GDM1 (cell line): Measurements from ENCODE around the gene DSCAML1.

ENCODE experiments used
- DNase-seq: peaks from one replicate; lab custom pipeline; 2025; lab: John Stamatoyannopoulos, UW

Gene DSCAML1

GRCh38 chr11:117832511-117832910 is 35.5 kb upstream of the DSCAML1 start:
- no peak for DNase-seq

GRCh38 chr11:117831661-117832415 is 34.8 kb upstream of the DSCAML1 start:
- DNase-seq, result no peak

- no peak for DNase-seq
These were observed 33.8 kb upstream of the DSCAML1 start for GRCh38 chr11:117830674-117831351.

GRCh38 chr11:117830072-117830471 is 33.1 kb upstream of the DSCAML1 start:
- no peak for DNase-seq

GRCh38 chr11:117829369-117829725 is 32.3 kb upstream of the DSCAML1 start:
- DNase-seq, result no peak

- peak; percentile 34 for DNase-seq
These were observed 31.8 kb upstream of the DSCAML1 start for GRCh38 chr11:117828611-117829368.

GRCh38 chr11:117827521-117828511 is 30.8 kb upstream of the DSCAML1 start:
- DNase-seq, result no peak

- no peak for DNase-seq
These were observed 29.8 kb upstream of the DSCAML1 start for GRCh38 chr11:117826832-117827231.

- DNase-seq, result no peak
These were observed 29.2 kb upstream of the DSCAML1 start for GRCh38 chr11:117826190-117826570.

- no peak for DNase-seq
These were observed 28.6 kb upstream of the DSCAML1 start for GRCh38 chr11:117825538-117826189.

- DNase-seq, result no peak
These were observed 27.8 kb upstream of the DSCAML1 start, which contains the start of gene FXYD2 for GRCh38 chr11:117824571-117825537. Gene FXYD2 (minus strand): TSS chr11:117824744. CDS start chr11:117824678, 66 bp downstream.

- peak; percentile 65 for DNase-seq
These were observed 27.0 kb upstream of the DSCAML1 start for GRCh38 chr11:117823946-117824420.

GRCh38 chr11:117823294-117823945 is 26.4 kb upstream of the DSCAML1 start:
- DNase-seq, result peak; percentile 44

GRCh38 chr11:117822074-117823033 is 25.3 kb upstream of the DSCAML1 start:
- DNase-seq, result peak; percentile 41

GRCh38 chr11:117821431-117821830 is 24.4 kb upstream of the DSCAML1 start:
- no peak for DNase-seq

GRCh38 chr11:117820516-117820915 is 23.5 kb upstream of the DSCAML1 start:
- DNase-seq, result no peak

- peak; percentile 24 for DNase-seq
These were observed 23.1 kb upstream of the DSCAML1 start for GRCh38 chr11:117820071-117820470.
